ENCODE measurements around the gene ADIG.

DNA sequence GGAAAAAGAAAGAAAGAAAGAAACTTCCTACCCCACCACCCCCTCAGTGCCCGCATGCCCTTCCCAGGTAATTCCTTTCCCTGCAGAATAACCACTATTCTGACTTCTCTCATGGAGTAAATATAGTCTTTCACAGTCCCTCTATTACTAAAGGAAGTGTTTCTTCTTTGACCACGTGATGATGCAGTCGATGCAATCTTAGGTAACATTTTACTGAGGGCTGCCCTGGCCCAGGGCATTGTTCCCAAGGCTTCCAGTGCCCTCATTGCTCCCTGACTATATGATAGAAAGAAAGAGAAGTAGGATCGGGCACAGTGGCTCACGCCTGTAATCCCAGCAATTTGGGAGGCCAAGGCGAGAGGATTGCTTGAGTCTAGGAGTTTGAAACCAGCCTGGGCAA, 49.7 kb downstream of the ADIG start:
- TF ChIP-seq, protein P1, sequence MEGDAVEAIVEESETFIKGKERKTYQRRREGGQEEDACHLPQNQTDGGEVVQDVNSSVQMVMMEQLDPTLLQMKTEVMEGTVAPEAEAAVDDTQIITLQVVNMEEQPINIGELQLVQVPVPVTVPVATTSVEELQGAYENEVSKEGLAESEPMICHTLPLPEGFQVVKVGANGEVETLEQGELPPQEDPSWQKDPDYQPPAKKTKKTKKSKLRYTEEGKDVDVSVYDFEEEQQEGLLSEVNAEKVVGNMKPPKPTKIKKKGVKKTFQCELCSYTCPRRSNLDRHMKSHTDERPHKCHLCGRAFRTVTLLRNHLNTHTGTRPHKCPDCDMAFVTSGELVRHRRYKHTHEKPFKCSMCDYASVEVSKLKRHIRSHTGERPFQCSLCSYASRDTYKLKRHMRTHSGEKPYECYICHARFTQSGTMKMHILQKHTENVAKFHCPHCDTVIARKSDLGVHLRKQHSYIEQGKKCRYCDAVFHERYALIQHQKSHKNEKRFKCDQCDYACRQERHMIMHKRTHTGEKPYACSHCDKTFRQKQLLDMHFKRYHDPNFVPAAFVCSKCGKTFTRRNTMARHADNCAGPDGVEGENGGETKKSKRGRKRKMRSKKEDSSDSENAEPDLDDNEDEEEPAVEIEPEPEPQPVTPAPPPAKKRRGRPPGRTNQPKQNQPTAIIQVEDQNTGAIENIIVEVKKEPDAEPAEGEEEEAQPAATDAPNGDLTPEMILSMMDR (conservative IDR thresholded peaks at IDR 0.05): no peak
- TF ChIP-seq ZFX (IDR thresholded peaks at IDR 0.05): no peak

Measured in C4-2B (cell line).